Endothelial cell of umbilical vein (primary cell): ENCODE results near the gene OPRL1. TPM values are rescaled to one million over a fixed set of nuclear protein-coding genes. Genes with fewer than 3 reads are reported as not detected.

ENCODE experiments used
- BruUV-seq: library from RNA; stranded (reverse); fragments of 400-500 nt; replicated peaks from 2 replicates; lab custom pipeline; 2021; lab: Mats Ljungman, UMichigan
- CTCF ChIA-PET: fragments of 300-600, 350-600 bp; sonication (Branson Sonifier 250); formaldehyde crosslinking; loops from one replicate; lab custom pipeline; 2021; ENCODE audit warnings: antibody characterized with exemption, inconsistent platforms; lab: Charles Lee
- POLR2A ChIA-PET: fragments of 300-600, 350-600 bp; sonication (Branson Sonifier 250); formaldehyde crosslinking; loops from one replicate; lab custom pipeline; 2021; ENCODE audit warnings: antibody characterized with exemption, inconsistent platforms; lab: Charles Lee
- DNase-seq: peaks from one replicate; pipeline ENCODE4 v3.0.0-alpha.2; 2011; ENCODE audit warnings: low read depth, low spot score
- FAIRE-seq: peaks from 2 replicates; lab custom pipeline; 2011; peaks lifted over from hg19 to GRCh38; lab: Jason Lieb, UNC
- H2AFZ ChIP-seq: 2 replicates; pipeline ENCODE4 v1.6.0; 2012; ENCODE audit warnings: low read depth, low read length, control low read depth, inconsistent platforms
- H3K27ac ChIP-seq: 2 replicates; pipeline ENCODE4 v1.5.1; 2011; ENCODE audit warnings: low read depth, mild to moderate bottlenecking, control low read depth, low read length, moderate library complexity; ENCODE audit not compliant: insufficient read depth
- H3K27me3 ChIP-seq, 2 experiments: 2 replicates each; pipeline versions ENCODE4 v1.6.0 to v1.6.1; 2011; ENCODE audit warnings: low read length in 2 of 2, mixed read lengths in 1 of 2; ENCODE audit not compliant: control insufficient read depth in 2 of 2, insufficient read depth in 2 of 2
- H3K36me3 ChIP-seq, 2 experiments: 2 replicates in 1 of 2; 3 replicates in 1 of 2; pipeline ENCODE4 v1.5.1; 2011; ENCODE audit warnings: low read length in 2 of 2, mild to moderate bottlenecking in 1 of 2, moderate library complexity in 1 of 2; ENCODE audit not compliant: control insufficient read depth in 2 of 2, insufficient read depth in 2 of 2; ENCODE audit errors: extremely low read depth in 1 of 2
- H3K4me1 ChIP-seq: 3 replicates; pipeline ENCODE4 v1.5.1; 2011; ENCODE audit warnings: mild to moderate bottlenecking, low read length; ENCODE audit not compliant: control insufficient read depth, insufficient read depth; ENCODE audit errors: extremely low read depth
- H3K4me2 ChIP-seq: 2 replicates; pipeline ENCODE4 v1.6.1; 2011; ENCODE audit warnings: low read length, control low read depth, mixed read lengths; ENCODE audit not compliant: insufficient read depth
- H3K4me3 ChIP-seq, 3 experiments: fragments of 200-600 bp in 1 of 3; sonication (generic), shearing (Covaris generic) in 1 of 3; replicated peaks in 1 of 3; 2 replicates each; pipeline ENCODE4 v1.5.1; 2011 to 2016; ENCODE audit warnings: control low read depth in 3 of 3, low read length in 3 of 3, mild to moderate bottlenecking in 2 of 3, inconsistent platforms in 1 of 3, low read depth in 1 of 3, moderate library complexity in 1 of 3; ENCODE audit not compliant: insufficient read depth in 1 of 3
- H3K79me2 ChIP-seq: 2 replicates; pipeline ENCODE4 v1.6.0; 2012; ENCODE audit warnings: low read length, inconsistent platforms; ENCODE audit not compliant: control insufficient read depth, insufficient read depth
- H3K9ac ChIP-seq: replicated peaks from 2 replicates; pipeline ENCODE3; 2011; ENCODE audit warnings: low read length, control low read depth; ENCODE audit not compliant: insufficient read depth; ENCODE audit errors: extremely low read depth
- H3K9me1 ChIP-seq: replicated peaks from 3 replicates; pipeline ENCODE4 v1.6.0; 2011; ENCODE audit warnings: mild to moderate bottlenecking, low read length; ENCODE audit not compliant: control insufficient read depth, insufficient read depth; ENCODE audit errors: extremely low read depth
- H3K9me3 ChIP-seq: replicated peaks from 2 replicates; pipeline ENCODE4 v1.5.1; 2012; ENCODE audit warnings: low read length, inconsistent platforms; ENCODE audit not compliant: control insufficient read depth, insufficient read depth
- H4K20me1 ChIP-seq: replicated peaks from 2 replicates; pipeline ENCODE3; 2011; ENCODE audit warnings: mild to moderate bottlenecking, low read length; ENCODE audit not compliant: control insufficient read depth, insufficient read depth; ENCODE audit errors: extremely low read depth
- FOS ChIP-seq: IDR thresholded peaks from 2 replicates; pipeline ENCODE4 v1.6.1; 2011; ENCODE audit warnings: mild to moderate bottlenecking, low read length, moderate library complexity, borderline replicate concordance; ENCODE audit not compliant: insufficient read depth
- GATA2 ChIP-seq: IDR thresholded peaks from 2 replicates; pipeline ENCODE4 v1.7.0; 2011; ENCODE audit warnings: low read depth, mild to moderate bottlenecking, moderate library complexity, mixed read lengths, low read length; ENCODE audit not compliant: insufficient read length, insufficient read depth
- POLR2A ChIP-seq: IDR thresholded peaks from 2 replicates; pipeline ENCODE4 v1.6.1; 2012; ENCODE audit warnings: low read depth, mild to moderate bottlenecking, control low read depth, low read length
- POLR2AphosphoS5 ChIP-seq: IDR thresholded peaks from 2 replicates; pipeline ENCODE4 v1.6.1; 2012; ENCODE audit warnings: low read depth, mild to moderate bottlenecking, control low read depth, low read length, moderate library complexity; ENCODE audit not compliant: insufficient read depth
- dilution Hi-C: fragments of 300-500 bp; cut with MboI; formaldehyde crosslinking; loops from one replicate; pipeline ENCODE4 v1.15.0; 2019; ENCODE audit warnings: low sequenced_read_pairs; ENCODE audit not compliant: extremely low pct_ligation_motif_present
- intact Hi-C: fragments of 100-400 bp; cut with micrococcal nuclease; formaldehyde crosslinking; loops from one replicate; pipeline ENCODE4 v1.10.0; 2022
- polyA plus RNA-seq, 4 experiments: library from polyadenylated mRNA; depleted of rRNA in 3 of 4; stranded (reverse) in 3 of 4; unstranded in 1 of 4; fragments of >200 nt; gene quantifications; 2 replicates each; pipeline versions ENCODE4 v1.2.1 to v1.2.3, GENCODE V29; 2011 to 2012; ENCODE audit warnings: missing spikeins in 1 of 4
- total RNA-seq: library from RNA; stranded (reverse); gene quantifications from 2 replicates; pipeline ENCODE4 v1.2.3, GENCODE V29; 2021

The OPRL1 gene
- total and polyA plus RNA-seq, 2 donors (not counting 3 experiments of a cell fraction or from before 2014, with no cell fraction given), result 1.9 to 2.0 TPM

DNA sequence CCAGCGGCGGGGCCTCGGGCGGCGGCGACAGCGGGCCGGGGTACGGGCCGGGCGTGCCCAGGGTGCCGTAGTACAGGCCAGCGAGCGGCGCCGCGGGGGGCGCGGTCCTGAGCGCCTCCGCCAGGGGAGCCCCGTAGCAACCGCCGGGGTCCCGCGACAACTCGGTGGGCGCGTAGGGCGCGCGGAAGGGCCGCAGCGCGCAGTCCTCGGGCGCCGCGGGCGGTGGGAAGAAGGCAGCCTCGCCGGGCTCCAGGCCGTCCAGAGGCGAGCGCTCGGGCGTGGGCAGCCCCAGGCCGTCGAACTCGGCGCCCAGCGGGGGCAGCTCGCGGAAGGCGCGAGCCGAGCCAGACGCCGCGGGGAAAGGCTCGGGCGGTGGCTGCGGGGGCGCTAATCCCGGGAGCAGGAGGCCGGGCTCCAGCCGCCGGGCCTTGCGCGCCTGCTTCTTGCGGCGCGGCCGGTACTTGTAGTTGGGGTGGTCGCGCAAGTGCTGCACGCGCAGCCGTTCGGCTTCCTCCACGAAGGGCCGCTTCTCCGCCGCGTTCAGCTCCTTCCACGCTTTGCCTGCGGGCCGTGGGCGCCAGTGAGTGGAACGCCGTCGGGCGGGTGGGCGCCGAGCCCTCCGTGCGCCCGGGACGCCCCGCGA, 31.4 kb upstream of the OPRL1 start:
- H2AFZ ChIP-seq, result no peak overlapping the region
- intact Hi-C loops (no loop called here), dilution Hi-C loops (no loop called here)
- no peak for FAIRE-seq
- ChIA-PET CTCF (interaction anchor here (1.3 to 15.2 kb wide), 2 partner anchors 9 to 10 kb away, joined by 5 to 412 read pairs; partner anchors contain the start of gene C20orf204), POLR2A (interaction anchor here (2.2 kb wide), 1 partner anchor 9 kb away, joined by 8 read pairs; no protein-coding TSS in a partner anchor)
- peaks cover 70% of the 10 kb centered on the region for H3K4me1 ChIP-seq
- H3K27ac ChIP-seq, result peak overlapping the region; percentile 10
- H3K9me1 ChIP-seq, result no peaks in the 10 kb centered on the region
- H3K36me3 ChIP-seq, result peaks cover 9 to 13% of the 10 kb centered on the region in 2 experiments
- H3K4me3 ChIP-seq, result peak overlapping the region; percentile 76 to 88 (median 88)
- peaks cover 3% of the 10 kb centered on the region for H4K20me1 ChIP-seq
- TF ChIP-seq POLR2A (peak; percentile 40), POLR2AphosphoS5 (peak; percentile 11), GATA2 (no peak)
- DNase-seq, result no peak
- no TSS peak for BruUV-seq
- peak overlapping the region; percentile 54 for H3K9ac ChIP-seq
- H3K4me2 ChIP-seq, result peak overlapping the region; percentile 34
- no peaks in the 10 kb centered on the region for H3K27me3 ChIP-seq
- H3K9me3 ChIP-seq, result no peaks in the 10 kb centered on the region
- H3K79me2 ChIP-seq, result peaks cover 20% of the 10 kb centered on the region

DNA sequence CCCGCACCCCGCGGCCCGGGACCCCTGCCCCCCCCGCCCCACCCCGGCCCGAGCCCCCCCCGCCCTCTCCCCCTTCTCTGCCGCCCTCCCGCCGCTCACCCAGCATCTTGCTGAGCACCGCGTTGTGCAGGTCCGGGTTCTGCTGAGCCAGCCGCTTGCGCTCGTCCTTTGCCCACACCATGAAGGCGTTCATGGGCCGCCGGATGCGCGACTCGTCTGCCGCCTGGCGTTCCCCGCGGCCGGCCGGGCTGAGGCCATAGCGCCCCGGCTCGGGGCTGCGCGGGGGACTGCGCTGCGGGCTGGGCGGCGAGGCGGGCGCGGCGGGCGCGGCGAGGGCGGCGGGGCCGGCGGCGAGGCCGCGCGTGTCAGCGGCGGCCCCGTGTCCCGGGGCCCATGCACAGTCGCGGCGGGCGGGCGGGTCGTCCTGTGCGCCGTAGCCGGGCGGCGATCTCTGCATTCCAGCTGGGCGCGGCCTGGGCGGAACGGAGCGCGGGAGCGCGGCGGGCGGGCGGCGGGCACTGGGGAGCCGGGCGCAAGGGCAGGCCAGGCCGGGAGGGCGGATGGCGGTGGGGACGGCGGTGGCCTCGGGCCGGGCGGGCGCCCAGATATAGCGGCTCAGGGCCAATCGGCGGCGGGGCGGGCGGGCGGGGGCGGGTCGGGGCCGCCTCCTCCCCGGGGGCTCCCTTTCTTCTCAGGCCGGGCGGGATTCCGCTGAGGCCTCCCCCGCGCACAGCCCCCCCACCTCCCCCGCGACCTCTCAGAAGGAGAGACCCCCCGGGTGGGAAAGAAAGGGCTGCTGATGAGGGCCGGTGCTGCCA, 30.6 kb upstream of the OPRL1 start, which contains the start of gene SOX18:
Gene SOX18 (minus strand): TSS at position 580 of the 818 bp plus-strand sequence. CDS start 123 bp downstream, at position 457.
- H3K4me2 ChIP-seq, result peak within 1 kb of the TSS; percentile 34
- peaks cover 20% of the 10 kb centered on the region for H3K79me2 ChIP-seq
- no peaks in the 10 kb centered on the region for H3K9me1 ChIP-seq
- peak; percentile 48 for DNase-seq
- dilution Hi-C loops, result no loop called here
- intact Hi-C loops, result no loop called here
- no TSS peak for BruUV-seq
- TF ChIP-seq POLR2AphosphoS5 (peak; percentile 98), POLR2A (peak; percentile 93), FOS (no peak), GATA2 (no peak)
- peaks cover 75% of the 10 kb centered on the region for H3K4me1 ChIP-seq
- H3K4me3 ChIP-seq, result peak within 1 kb of the TSS; percentile 76 to 88 (median 88)
- peak; percentile 62 for FAIRE-seq
- H3K9ac ChIP-seq, result peak within 1 kb of the TSS; percentile 54
- H3K36me3 ChIP-seq, result peaks cover 9 to 13% of the 10 kb centered on the region in 2 experiments
- H2AFZ ChIP-seq, result peak within 1 kb of the TSS; percentile 15
- POLR2A ChIA-PET, result interaction anchor here (0.6 to 2.2 kb wide), 3 partner anchors 8 to 403 kb away, joined by 3 to 8 read pairs (median 4); no protein-coding TSS in a partner anchor
- no peaks in the 10 kb centered on the region for H3K9me3 ChIP-seq
- CTCF ChIA-PET, result interaction anchor here (0.7 to 15.2 kb wide), 3 partner anchors 8 to 29 kb away, joined by 3 to 412 read pairs (median 5); partner anchors contain the start of gene C20orf204
- peaks cover 3% of the 10 kb centered on the region for H4K20me1 ChIP-seq
- no peaks in the 10 kb centered on the region for H3K27me3 ChIP-seq
- peak within 1 kb of the TSS; percentile 28 for H3K27ac ChIP-seq
